HepG2 (cell line): ENCODE data around the gene MYO1E. TPM values are rescaled to one million over a fixed set of nuclear protein-coding genes. Genes with fewer than 3 reads are reported as not detected.
A peak's percentile ranks its signal among the peaks of the same experiment; 100 is the strongest.

Experiments used
- ATAC-seq: fragments of 200-7000 bp; cut with Tn5 transposase; 3 replicates; pipeline ENCODE4 v1.9.1; 2020; ENCODE audit warnings: mild to moderate bottlenecking, moderate library complexity
- BruUV-seq: library from RNA; stranded (reverse); fragments of 400-500 nt; replicated peaks from 2 replicates; lab custom pipeline; 2021; lab: Mats Ljungman, UMichigan
- CTCF ChIA-PET: fragments of 300-600 bp; formaldehyde crosslinking; extraction: SDS; loops from one replicate; lab custom pipeline; 2021; ENCODE audit warnings: low total read pairs, inconsistent platforms, low intra/inter-chr PET ratio; lab: Yijun Ruan, JAX
- POLR2A ChIA-PET: fragments of 350-600 bp; sonication (Branson Sonifier 250); formaldehyde crosslinking; loops from one replicate; lab custom pipeline; 2020; ENCODE audit warnings: antibody characterized with exemption, inconsistent platforms; lab: Yijun Ruan, JAX
- DNase-seq: peaks from one replicate; pipeline ENCODE4 v3.0.0-alpha.2; 2015; ENCODE audit warnings: low spot score
- FAIRE-seq: peaks from 3 replicates; lab custom pipeline; 2011; peaks lifted over from hg19 to GRCh38; lab: Jason Lieb, UNC
- H2AFZ ChIP-seq: one replicate; pipeline ENCODE4 v1.6.1; 2011; ENCODE audit warnings: low read length, inconsistent platforms
- H3K27ac ChIP-seq: fragments of 300-600 bp; 3 replicates; pipeline ENCODE4 v1.8.0; 2011; ENCODE audit warnings: mixed run types, mild to moderate bottlenecking, mixed read lengths, low read length, inconsistent platforms; ENCODE audit not compliant: insufficient read depth; ENCODE audit errors: extremely low read length
- H3K27me3 ChIP-seq, 2 experiments: fragments of 200-600 bp in 1 of 2; 2 replicates in 1 of 2; 3 replicates in 1 of 2; pipeline versions ENCODE4 v1.6.0 to v1.8.0; 2011; ENCODE audit warnings: low read length in 2 of 2, mild to moderate bottlenecking in 2 of 2, moderate library complexity in 2 of 2, inconsistent platforms in 1 of 2; ENCODE audit not compliant: insufficient read depth in 2 of 2, control insufficient read depth in 1 of 2
- H3K36me3 ChIP-seq, 2 experiments: fragments of 200-600 bp in 1 of 2; replicated peaks in 1 of 2; 2 replicates in 1 of 2; 3 replicates in 1 of 2; pipeline versions ENCODE4 v1.5.1 to v1.8.0; 2011; ENCODE audit warnings: low read length in 2 of 2, inconsistent platforms in 1 of 2; ENCODE audit not compliant: insufficient read depth in 2 of 2, control insufficient read depth in 1 of 2
- H3K4me1 ChIP-seq: 2 replicates; pipeline ENCODE4 v1.5.1; 2012; ENCODE audit warnings: low read length, inconsistent platforms; ENCODE audit not compliant: insufficient read depth
- H3K4me2 ChIP-seq: 2 replicates; pipeline ENCODE4 v1.6.0; 2011; ENCODE audit warnings: low read depth, low read length, inconsistent platforms
- H3K4me3 ChIP-seq, 3 experiments: fragments of 200-600 bp in 1 of 3; sonication (generic), shearing (Covaris generic) in 1 of 3; replicated peaks in 1 of 3; 2 replicates each; pipeline ENCODE4 v1.5.1; 2011 to 2016; ENCODE audit warnings: low read length in 3 of 3, inconsistent platforms in 2 of 3, low read depth in 2 of 3, mild to moderate bottlenecking in 2 of 3, control low read depth in 1 of 3, mixed read lengths in 1 of 3; ENCODE audit not compliant: insufficient read depth in 1 of 3
- H3K79me2 ChIP-seq: one replicate; pipeline ENCODE4 v1.6.1; 2011; ENCODE audit warnings: low read length, inconsistent platforms; ENCODE audit not compliant: insufficient read depth
- H3K9ac ChIP-seq: 2 replicates; pipeline ENCODE4 v1.6.0; 2011; ENCODE audit warnings: mild to moderate bottlenecking, low read depth, low read length, inconsistent platforms; ENCODE audit not compliant: insufficient read depth
- H3K9me3 ChIP-seq: 2 replicates; pipeline ENCODE4 v1.5.1; 2012; ENCODE audit warnings: mild to moderate bottlenecking, low read length
- H4K20me1 ChIP-seq: 2 replicates; pipeline ENCODE4 v1.6.0; 2011; ENCODE audit warnings: inconsistent platforms, mild to moderate bottlenecking, low read length, moderate library complexity; ENCODE audit not compliant: insufficient read depth
- FOXA3 ChIP-seq: IDR thresholded peaks from 2 replicates; pipeline ENCODE4 v1.6.1; 2016; ENCODE audit warnings: missing genetic modification reagents, missing compliant biosample characterization
- KDM6A ChIP-seq: IDR thresholded peaks from 2 replicates; pipeline ENCODE4 v1.6.1; 2016; ENCODE audit warnings: low read depth
- NCOA2 ChIP-seq: sonication (generic); formaldehyde crosslinking; IDR thresholded peaks from 2 replicates; pipeline ENCODE4 v1.8.0; 2022; ENCODE audit warnings: inconsistent platforms
- PATZ1 ChIP-seq: sonication (generic); formaldehyde crosslinking; IDR thresholded peaks from 2 replicates; pipeline ENCODE4 v1.4.0; 2020; ENCODE audit warnings: missing genetic modification reagents
- PHB2 ChIP-seq: fragments of 450-650 bp; IDR thresholded peaks from 2 replicates; pipeline ENCODE4 v1.6.1; 2018; ENCODE audit not compliant: partially characterized antibody
- SNAPC2 ChIP-seq: sonication (generic); formaldehyde crosslinking; IDR thresholded peaks from 2 replicates; pipeline ENCODE4 v1.8.1; 2022; ENCODE audit warnings: mild to moderate bottlenecking, missing genetic modification reagents
- ZKSCAN1 ChIP-seq: fragments of 150-350 bp; IDR thresholded peaks from 2 replicates; pipeline ENCODE4 v1.6.1; 2014; ENCODE audit warnings: low read length
- ZNF160 ChIP-seq: sonication (generic); formaldehyde crosslinking; IDR thresholded peaks from 2 replicates; pipeline ENCODE4 v1.8.0; 2022; ENCODE audit warnings: mild to moderate bottlenecking, inconsistent platforms, missing genetic modification reagents
- ZNF607 ChIP-seq: sonication (generic); formaldehyde crosslinking; IDR thresholded peaks from 2 replicates; pipeline ENCODE4 v1.5.1; 2020; ENCODE audit warnings: missing genetic modification reagents, mild to moderate bottlenecking, borderline replicate concordance
- ZNF670 ChIP-seq: sonication (generic); formaldehyde crosslinking; IDR thresholded peaks from 2 replicates; pipeline ENCODE4 v1.8.0; 2022; ENCODE audit warnings: mild to moderate bottlenecking, missing genetic modification reagents, borderline replicate concordance
- ZNF720 ChIP-seq: sonication (generic); formaldehyde crosslinking; IDR thresholded peaks from 2 replicates; pipeline ENCODE4 v1.4.0; 2020; ENCODE audit warnings: missing genetic modification reagents
- ZNF788 ChIP-seq: sonication (generic); formaldehyde crosslinking; IDR thresholded peaks from 2 replicates; pipeline ENCODE4 v1.5.0; 2020; ENCODE audit warnings: mild to moderate bottlenecking, missing genetic modification reagents, borderline replicate concordance
- ZSCAN22 ChIP-seq: sonication (generic); formaldehyde crosslinking; IDR thresholded peaks from 2 replicates; pipeline ENCODE4 v1.4.0; 2020; ENCODE audit warnings: mild to moderate bottlenecking, missing genetic modification reagents
- WGBS: methylation state at CpG from one replicate; pipeline ENCODE4 v1.1.6; 2017; ENCODE audit warnings: low lambda C conversion rate; 5-methylcytosine and 5-hydroxymethylcytosine counted together
- in situ Hi-C: cut with HindIII; loops from 2 replicates; pipeline ENCODE4 v1.10.0; 2017; ENCODE audit warnings: low pct_unique_long_range_greater_than_20kb; ENCODE audit not compliant: extremely low pct_ligation_motif_present
- intact Hi-C: fragments of 100-400 bp; cut with micrococcal nuclease; formaldehyde crosslinking; loops from one replicate; pipeline ENCODE4 v1.10.0; 2022; ENCODE audit not compliant: unreplicated experiment
- polyA plus RNA-seq, 8 experiments: library from polyadenylated mRNA; depleted of rRNA in 3 of 8; stranded (reverse) in 7 of 8; unstranded in 1 of 8; fragments of >200 nt; fragmentation: Illumina TruSeq in 4 of 8; extraction: Trizol in 4 of 8; gene quantifications; 2 replicates each; pipeline versions ENCODE4 v1.2.1 to v1.2.3, GENCODE V29; 2011 to 2016; ENCODE audit warnings: low read depth in 4 of 8, missing spikeins in 1 of 8, mixed read lengths in 1 of 8; ENCODE audit not compliant: insufficient read depth in 1 of 8
- total RNA-seq, 5 experiments: library from RNA; depleted of rRNA; stranded (reverse); fragments of >200 nt; fragmentation: Illumina TruSeq; extraction: Trizol; gene quantifications; 2 replicates each; pipeline ENCODE4 v1.2.3, GENCODE V29; 2016; ENCODE audit warnings: low read depth in 1 of 5
- TF ChIP-seq, protein P1 (sequence below): sonication (generic); formaldehyde crosslinking; IDR thresholded peaks from 2 replicates; pipeline ENCODE4 v1.8.0; 2022; ENCODE audit warnings: mild to moderate bottlenecking, missing genetic modification reagents, moderate library complexity
- TF ChIP-seq, protein P2 (sequence below): sonication (generic); formaldehyde crosslinking; IDR thresholded peaks from 2 replicates; pipeline ENCODE4 v1.8.1; 2023; ENCODE audit warnings: mild to moderate bottlenecking, inconsistent platforms, moderate library complexity, missing genetic modification reagents, borderline replicate concordance

Gene MYO1E
- total and polyA plus RNA-seq, 2 of the 13 experiments (the other 11 are each of a cell fraction or from before 2014, with no cell fraction given) = 15.7 to 25.1 TPM

DNA sequence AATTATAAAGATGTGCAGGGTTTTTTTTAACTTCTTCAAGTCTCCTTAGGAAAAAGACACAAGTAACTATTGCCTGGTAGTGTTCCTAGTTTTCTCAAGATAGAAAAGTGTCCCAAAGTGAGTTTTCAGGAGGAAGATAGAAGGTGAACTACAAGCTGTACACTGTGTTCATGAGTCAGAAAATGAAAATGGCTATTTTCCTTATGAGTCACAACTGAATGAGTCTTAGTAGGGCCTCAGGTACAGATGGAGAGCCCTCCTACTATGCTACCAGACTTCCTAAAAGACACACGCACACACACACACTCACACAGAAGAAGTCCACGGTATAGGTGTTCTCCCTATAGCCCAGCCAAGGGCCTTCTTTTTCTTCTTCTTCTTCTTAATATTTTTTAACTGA lies 3.1 kb downstream of the MYO1E start:
- POLR2A ChIA-PET = no interaction called here
- in situ Hi-C loops = no loop called here
- no peak overlapping the region for H3K4me3 ChIP-seq
- intact Hi-C loops = no loop called here
- H3K27me3 ChIP-seq = no peaks in the 10 kb centered on the region
- ATAC-seq = no peak
- 0 out of 2 replicates have a peak, but pooled peaks cover 4% of the 10 kb centered on the region for H4K20me1 ChIP-seq
- H3K79me2 ChIP-seq = peaks cover 40% of the 10 kb centered on the region
- H3K27ac ChIP-seq = no peak overlapping the region
- no TSS peak for BruUV-seq
- H3K9me3 ChIP-seq = no peaks in the 10 kb centered on the region
- FAIRE-seq = no peak
- CTCF ChIA-PET = no interaction called here
- H2AFZ ChIP-seq = no peak overlapping the region
- no peaks in the 10 kb centered on the region for H3K36me3 ChIP-seq
- 100% methylated on average over 2 of the region's 2 CpGs for WGBS
- peaks cover 54% of the 10 kb centered on the region for H3K4me1 ChIP-seq
- H3K4me2 ChIP-seq = no peak overlapping the region
- H3K9ac ChIP-seq = no peak overlapping the region
- no peak for DNase-seq
- peak; percentile 80 for TF ChIP-seq ZKSCAN1
- no peak for TF ChIP-seq KDM6A (CRISPR knock-in tag)
- TF ChIP-seq, protein P1, sequence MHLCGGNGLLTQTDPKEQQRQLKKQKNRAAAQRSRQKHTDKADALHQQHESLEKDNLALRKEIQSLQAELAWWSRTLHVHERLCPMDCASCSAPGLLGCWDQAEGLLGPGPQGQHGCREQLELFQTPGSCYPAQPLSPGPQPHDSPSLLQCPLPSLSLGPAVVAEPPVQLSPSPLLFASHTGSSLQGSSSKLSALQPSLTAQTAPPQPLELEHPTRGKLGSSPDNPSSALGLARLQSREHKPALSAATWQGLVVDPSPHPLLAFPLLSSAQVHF (CRISPR knock-in tag) = no peak

DNA sequence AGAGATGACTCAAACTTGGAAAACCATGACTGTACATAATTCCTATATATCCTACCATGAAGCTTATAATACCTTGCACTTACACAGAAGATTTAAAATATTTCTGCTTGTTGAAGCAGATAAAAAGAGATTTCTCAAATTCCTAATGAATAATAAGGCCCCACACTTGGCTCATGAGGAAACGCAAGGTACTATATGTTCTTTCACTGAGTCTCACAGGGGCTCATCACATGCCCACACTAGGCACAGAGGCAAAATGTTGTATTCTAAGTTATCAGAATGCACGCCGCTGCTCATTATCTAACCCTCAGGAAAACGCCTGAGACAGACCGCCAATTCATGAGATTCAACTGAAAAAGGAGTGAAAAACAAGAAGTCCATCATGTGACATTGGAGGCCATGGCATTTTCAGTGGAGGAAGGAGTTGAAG lies 5.6 kb downstream of the MYO1E start:
- H3K79me2 ChIP-seq = peaks cover 44% of the 10 kb centered on the region
- 89% methylated on average over 5 of the region's 5 CpGs for WGBS
- no peak overlapping the region for H3K27ac ChIP-seq
- no peak overlapping the region for H3K4me3 ChIP-seq
- intact Hi-C loops (no loop called here), in situ Hi-C loops (no loop called here)
- H3K27me3 ChIP-seq = no peaks in the 10 kb centered on the region
- FAIRE-seq (no peak), ATAC-seq (no peak), DNase-seq (no peak)
- peaks cover 45% of the 10 kb centered on the region for H3K4me1 ChIP-seq
- no peak overlapping the region for H2AFZ ChIP-seq
- no peak overlapping the region for H3K4me2 ChIP-seq
- no peaks in the 10 kb centered on the region for H3K9me3 ChIP-seq
- H4K20me1 ChIP-seq = 0 out of 2 replicates have a peak, but pooled peaks cover 4% of the 10 kb centered on the region
- ChIA-PET CTCF (no interaction called here), POLR2A (no interaction called here)
- no TSS peak for BruUV-seq
- H3K9ac ChIP-seq = no peak overlapping the region
- 0 out of 5 replicates have a peak, but pooled peaks cover 0 to 1% of the 10 kb centered on the region in 2 experiments for H3K36me3 ChIP-seq
- TF ChIP-seq, protein P2, sequence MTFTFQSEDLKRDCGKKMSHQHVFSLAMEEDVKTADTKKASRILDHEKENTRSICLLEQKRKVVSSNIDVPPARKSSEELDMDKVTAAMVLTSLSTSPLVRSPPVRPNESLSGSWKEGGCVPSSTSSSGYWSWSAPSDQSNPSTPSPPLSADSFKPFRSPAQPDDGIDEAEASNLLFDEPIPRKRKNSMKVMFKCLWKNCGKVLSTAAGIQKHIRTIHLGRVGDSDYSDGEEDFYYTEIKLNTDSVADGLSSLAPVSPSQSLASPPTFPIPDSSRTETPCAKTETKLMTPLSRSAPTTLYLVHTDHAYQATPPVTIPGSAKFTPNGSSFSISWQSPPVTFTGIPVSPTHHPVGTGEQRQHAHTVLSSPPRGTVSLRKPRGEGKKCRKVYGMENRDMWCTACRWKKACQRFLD (CRISPR knock-in tag) = no peak
- TF ChIP-seq SNAPC2 (CRISPR knock-in tag) (no peak), PHB2 (no peak), PATZ1 (no peak), ZSCAN22 (no peak), ZNF160 (CRISPR knock-in tag) (no peak), NCOA2 (CRISPR knock-in tag) (no peak), ZNF607 (CRISPR knock-in tag) (no peak), ZNF720 (CRISPR knock-in tag) (no peak), FOXA3 (no peak), ZNF670 (CRISPR knock-in tag) (no peak), ZNF788 (CRISPR knock-in tag) (no peak)
